ENCODE measurements around the gene TNMD. TPM values are rescaled to one million over a fixed set of nuclear protein-coding genes. Genes with fewer than 3 reads are reported as not detected.
"Not testable (repeated sequence)": the region's sequence is repeated elsewhere in the genome, so short reads cannot be mapped to it uniquely, and the experiment has no call there.

TNMD gene
- total RNA-seq: 0.16 TPM
- long read RNA-seq: 0 reads

- ATAC-seq (ENCODE audit: poor library complexity) (no peak), DNase-seq (no peak)
- intact Hi-C loops (cut with DNase I): no loop called here
These were observed at the start of gene TNMD for GRCh38 chrX:100584611-100585010. TSS of gene TNMD (plus strand) at chrX:100584936. CDS start at chrX:100585019, 83 bp downstream.

GRCh38 chrX:100565534-100565933 lies 19.2 kb upstream of the TNMD start:
- intact Hi-C loops (cut with DNase I); ATAC-seq (ENCODE audit: poor library complexity); DNase-seq: not testable (repeated sequence)

- no peak for DNase-seq
These were observed 2.0 kb downstream of the TNMD start for GRCh38 chrX:100586747-100587146.

GRCh38 chrX:100587861-100588260 lies 3.1 kb downstream of the TNMD start:
- intact Hi-C loops (cut with DNase I): no loop called here
- ATAC-seq (ENCODE audit: poor library complexity) (no peak), DNase-seq (no peak)

More at GRCh38 chrX:100586747-100587146, 2.0 kb downstream of the TNMD start:
- intact Hi-C loops (cut with DNase I): no loop called here
- ATAC-seq (ENCODE audit: poor library complexity): no peak

GRCh38 chrX:100591256-100592051 lies 6.7 kb downstream of the TNMD start:
- intact Hi-C loops (cut with DNase I): no loop called here
- no peak for DNase-seq
- ATAC-seq (ENCODE audit: poor library complexity): no peak

- DNase-seq: no peak
- intact Hi-C loops (cut with DNase I): no loop called here
- no peak for ATAC-seq (ENCODE audit: poor library complexity)
These were observed 8.4 kb downstream of the TNMD start for GRCh38 chrX:100593126-100593525.

- intact Hi-C loops (cut with DNase I): no loop called here
These were observed 8.8 kb downstream of the TNMD start for GRCh38 chrX:100593581-100593980.

GRCh38 chrX:100596601-100597000 lies 11.9 kb downstream of the TNMD start:
- DNase-seq (no peak), ATAC-seq (ENCODE audit: poor library complexity) (no peak)
- intact Hi-C loops (cut with DNase I): no loop called here

More at GRCh38 chrX:100593581-100593980, 8.8 kb downstream of the TNMD start:
- no peak for ATAC-seq (ENCODE audit: poor library complexity)
- no peak for DNase-seq

GRCh38 chrX:100599456-100599855 lies 14.7 kb downstream of the TNMD start:
- ATAC-seq (ENCODE audit: poor library complexity) (no peak), DNase-seq (no peak)
- intact Hi-C loops (cut with DNase I): no loop called here

- ATAC-seq (ENCODE audit: poor library complexity): no peak
- no peak for DNase-seq
- intact Hi-C loops (cut with DNase I): no loop called here
These were observed 15.6 kb downstream of the TNMD start for GRCh38 chrX:100600340-100600739.

- DNase-seq (no peak), ATAC-seq (ENCODE audit: poor library complexity) (no peak)
- intact Hi-C loops (cut with DNase I): no loop called here
These were observed 16.0 kb downstream of the TNMD start for GRCh38 chrX:100600758-100601157.

- no peak for ATAC-seq (ENCODE audit: poor library complexity)
- no peak for DNase-seq
- intact Hi-C loops (cut with DNase I): no loop called here
These were observed 22.0 kb downstream of the TNMD start for GRCh38 chrX:100606753-100607152.

GRCh38 chrX:100609591-100609990 lies 24.9 kb downstream of the TNMD start:
- ATAC-seq (ENCODE audit: poor library complexity): no peak
- DNase-seq: no peak
- intact Hi-C loops (cut with DNase I): no loop called here

- intact Hi-C loops (cut with DNase I): no loop called here
- DNase-seq (no peak), ATAC-seq (ENCODE audit: poor library complexity) (no peak)
These were observed 27.2 kb downstream of the TNMD start for GRCh38 chrX:100611951-100612350.

- no peak for ATAC-seq (ENCODE audit: poor library complexity)
- intact Hi-C loops (cut with DNase I): no loop called here
These were observed 30.3 kb downstream of the TNMD start for GRCh38 chrX:100615005-100615404.

GRCh38 chrX:100623001-100623400 lies 38.3 kb downstream of the TNMD start:
- intact Hi-C loops (cut with DNase I): no loop called here
- DNase-seq (peak; percentile 37), ATAC-seq (ENCODE audit: poor library complexity) (peak; percentile 55)

More at GRCh38 chrX:100615005-100615404, 30.3 kb downstream of the TNMD start:
- no peak for DNase-seq

GRCh38 chrX:100625985-100626491 lies 41.3 kb downstream of the TNMD start:
- ATAC-seq (ENCODE audit: poor library complexity) (no peak), DNase-seq (no peak)
- intact Hi-C loops (cut with DNase I): no loop called here

GRCh38 chrX:100635040-100635439 lies 50.3 kb downstream of the TNMD start:
- ATAC-seq (ENCODE audit: poor library complexity): no peak
- DNase-seq: no peak
- intact Hi-C loops (cut with DNase I): no loop called here

GRCh38 chrX:100635989-100636320 lies 51.2 kb downstream of the TNMD start:
- no peak for DNase-seq
- intact Hi-C loops (cut with DNase I): no loop called here
- ATAC-seq (ENCODE audit: poor library complexity): peak; percentile 47

GRCh38 chrX:100636321-100636991 lies 51.7 kb downstream of the TNMD start, which contains the start of gene TSPAN6:
TSS of gene TSPAN6 (minus strand) at chrX:100636806. CDS start at chrX:100636694, 112 bp downstream.
- DNase-seq (peak; percentile 86), ATAC-seq (ENCODE audit: poor library complexity) (peak; percentile 100)
- intact Hi-C loops (cut with DNase I): no loop called here

All from Right ventricle myocardium superior (tissue), 1 donor.